A549 (cell line): ENCODE results near the gene FGGY. TPM values are rescaled to one million over a fixed set of nuclear protein-coding genes. Genes with fewer than 3 reads are reported as not detected.

Experiments used
- ATAC-seq, 2 experiments: fragments of 200-7000 bp in 1 of 2; fragments of >200 bp in 1 of 2; cut with Nextera tagmentation in 1 of 2; cut with Tn5 transposase in 1 of 2; 3 replicates each; pipeline versions ENCODE4 v1.8.0 to v1.9.1; 2018 to 2020; ENCODE audit warnings: mild to moderate bottlenecking in 1 of 2, moderate library complexity in 1 of 2
- CTCF ChIA-PET: fragments of 300-600 bp; sonication (Branson Sonifier 250); formaldehyde crosslinking; extraction: SDS; loops from one replicate; lab custom pipeline; 2021; ENCODE audit warnings: antibody characterized with exemption, inconsistent platforms; lab: Yijun Ruan, JAX
- POLR2A ChIA-PET: fragments of 350-600 bp; formaldehyde crosslinking; extraction: SDS; loops from one replicate; lab custom pipeline; 2021; ENCODE audit warnings: antibody characterized with exemption, inconsistent platforms; lab: Yijun Ruan, JAX
- DNase-seq, 2 experiments: peaks; one replicate each; pipeline versions ENCODE4 v3.0.0 to v3.0.0-alpha.2; 2011 to 2016; ENCODE audit warnings: low read depth in 1 of 2, low spot score in 1 of 2
- FAIRE-seq: peaks from 2 replicates; lab custom pipeline; 2011; peaks lifted over from hg19 to GRCh38; lab: Jason Lieb, UNC
- H3K27ac ChIP-seq, 2 experiments: fragments of >200 bp; sonication (Bioruptor Twin); formaldehyde crosslinking; 3 replicates each; pipeline ENCODE4 v1.5.1; 2016 to 2017
- H3K4me1 ChIP-seq: fragments of >200 bp; sonication (Bioruptor Twin); formaldehyde crosslinking; 3 replicates; pipeline ENCODE4 v1.6.1; 2016
- H3K4me2 ChIP-seq: fragments of >200 bp; sonication (Bioruptor Twin); formaldehyde crosslinking; 3 replicates; pipeline ENCODE4 v1.6.1; 2016
- H3K4me3 ChIP-seq: fragments of >200 bp; sonication (Bioruptor Twin); formaldehyde crosslinking; 3 replicates; pipeline ENCODE4 v1.5.1; 2016
- H3K9me3 ChIP-seq: fragments of >200 bp; sonication (Bioruptor Twin); formaldehyde crosslinking; 3 replicates; pipeline ENCODE4 v1.6.1; 2016
- BCL3 ChIP-seq: fragments of >200 bp; sonication (Bioruptor Twin); formaldehyde crosslinking; IDR thresholded peaks from 3 replicates; pipeline ENCODE4 v1.6.1; 2016
- BHLHE40 ChIP-seq: IDR thresholded peaks from 2 replicates; pipeline ENCODE4 v1.6.1; 2012; ENCODE audit warnings: low read depth, low read length, inconsistent platforms
- E2F6 ChIP-seq: IDR thresholded peaks from 2 replicates; pipeline ENCODE4 v1.6.1; 2012; ENCODE audit warnings: low read depth, borderline replicate concordance
- EHF ChIP-seq: fragments of 250-450 bp; sonication (Bioruptor Pico); IDR thresholded peaks from 2 replicates; pipeline ENCODE4 v1.5.0; 2020; ENCODE audit warnings: mild to moderate bottlenecking
- FOSB ChIP-seq: fragments of 250-450 bp; sonication (Bioruptor Pico); IDR thresholded peaks from 2 replicates; pipeline ENCODE4 v1.5.0; 2020; ENCODE audit warnings: mild to moderate bottlenecking, moderate library complexity
- FOSL2 ChIP-seq, 2 experiments: fragments of 450-650 bp in 1 of 2; fragments of >200 bp in 1 of 2; sonication (Bioruptor Twin) in 1 of 2; formaldehyde crosslinking; IDR thresholded peaks; 2 replicates each; pipeline versions ENCODE4 v1.5.0 to v1.6.1; 2016 to 2020; ENCODE audit warnings: mild to moderate bottlenecking in 1 of 2, moderate library complexity in 1 of 2
- HES2 ChIP-seq: fragments of >200 bp; sonication (Bioruptor Twin); formaldehyde crosslinking; IDR thresholded peaks from 2 replicates; pipeline ENCODE4 v1.6.1; 2016
- HMGXB4 ChIP-seq: fragments of 250-450 bp; sonication (Bioruptor Pico); IDR thresholded peaks from 2 replicates; pipeline ENCODE4 v1.5.0; 2021; ENCODE audit warnings: mild to moderate bottlenecking, moderate library complexity, borderline replicate concordance
- HOXB13 ChIP-seq: fragments of 250-450 bp; sonication (Bioruptor Pico); IDR thresholded peaks from 2 replicates; pipeline ENCODE4 v1.5.0; 2020; ENCODE audit warnings: low read depth, mild to moderate bottlenecking, moderate library complexity
- JUN ChIP-seq, 2 experiments: fragments of >200 bp; sonication (Bioruptor Twin); formaldehyde crosslinking; IDR thresholded peaks; 2 replicates in 1 of 2; 3 replicates in 1 of 2; pipeline ENCODE4 v1.6.1; 2016 to 2017
- KDM1A ChIP-seq: fragments of 200-600 bp; sonication (generic); IDR thresholded peaks from 2 replicates; pipeline ENCODE4 v1.6.1; 2016; ENCODE audit warnings: low read depth, mild to moderate bottlenecking
- MAFK ChIP-seq: fragments of 450-650 bp; IDR thresholded peaks from 2 replicates; pipeline ENCODE4 v1.6.1; 2014; ENCODE audit not compliant: partially characterized antibody
- MYC ChIP-seq: IDR thresholded peaks from 2 replicates; pipeline ENCODE4 v1.6.1; 2012; ENCODE audit warnings: mild to moderate bottlenecking, inconsistent platforms, low read length, improper control_type of control experiment, borderline replicate concordance
- NFE2L2 ChIP-seq: fragments of 150-350 bp; conservative IDR thresholded peaks from 2 replicates; pipeline ENCODE4 v1.6.1; 2014; ENCODE audit warnings: low read length
- POLR2A ChIP-seq: IDR thresholded peaks from 2 replicates; pipeline ENCODE4 v1.6.1; 2012; ENCODE audit warnings: mild to moderate bottlenecking, low read length
- RAD21 ChIP-seq, 2 experiments: fragments of >200 bp in 1 of 2; sonication (Bioruptor Twin) in 1 of 2; formaldehyde crosslinking in 1 of 2; IDR thresholded peaks in 1 of 2; conservative IDR thresholded peaks in 1 of 2; 2 replicates in 1 of 2; 3 replicates in 1 of 2; pipeline ENCODE4 v1.6.1; 2012 to 2018; ENCODE audit warnings: inconsistent platforms in 1 of 2
- RCOR1 ChIP-seq: fragments of 150-350 bp; IDR thresholded peaks from 2 replicates; pipeline ENCODE4 v1.6.1; 2014; ENCODE audit warnings: antibody characterized with exemption, low read length, low read depth
- ZC3H11A ChIP-seq: fragments of 450-650 bp; IDR thresholded peaks from 2 replicates; pipeline ENCODE4 v1.6.1; 2014; ENCODE audit warnings: antibody characterized with exemption, mild to moderate bottlenecking
- ZFP36 ChIP-seq: fragments of 450-650 bp; IDR thresholded peaks from 2 replicates; pipeline ENCODE4 v1.6.1; 2014; ENCODE audit warnings: borderline replicate concordance; ENCODE audit not compliant: partially characterized antibody
- ZSCAN20 ChIP-seq: fragments of 250-450 bp; sonication (Bioruptor Pico); IDR thresholded peaks from 2 replicates; pipeline ENCODE4 v1.8.0; 2022; ENCODE audit warnings: mild to moderate bottlenecking, moderate library complexity
- WGBS: methylation state at CpG from one replicate; pipeline ENCODE4 v1.1.6; 2017; ENCODE audit errors: missing lambda C conversion rate; 5-methylcytosine and 5-hydroxymethylcytosine counted together
- polyA plus RNA-seq, 4 experiments: library from polyadenylated mRNA; depleted of rRNA in 3 of 4; stranded (reverse); fragments of >200 nt; fragmentation: RNase III in 1 of 4; extraction: RNeasy Plus Mini Kit Qiagen cat#74134 plus additional on column Dnase treatment in 1 of 4; gene quantifications; 2 replicates in 3 of 4; 3 replicates in 1 of 4; pipeline ENCODE4 v1.2.3, GENCODE V29; 2011 to 2017

Gene FGGY
- polyA plus RNA-seq, 2 of the 4 experiments (the other 2 are of a cell fraction): 2.9 to 4.8 TPM

GRCh38 chr1:59331686-59332620 is 35.1 kb downstream of the FGGY start:
- no peaks in the 10 kb centered on the region for H3K4me1 ChIP-seq
- FAIRE-seq: no peak
- CTCF ChIA-PET: no interaction called here
- no peak for ATAC-seq
- H3K4me3 ChIP-seq: no peak overlapping the region
- TF ChIP-seq ZFP36: no peak
- TF ChIP-seq ZC3H11A: no peak
- no peak for TF ChIP-seq EHF (CRISPR knock-in tag)
- no peak for TF ChIP-seq RCOR1
- TF ChIP-seq NFE2L2: no peak
- TF ChIP-seq HES2: no peak
- no peak for TF ChIP-seq JUN (IDR thresholded peaks at IDR 0.05)
- TF ChIP-seq POLR2A: no peak
- TF ChIP-seq ZSCAN20 (CRISPR knock-in tag): no peak
- TF ChIP-seq BHLHE40: no peak
- TF ChIP-seq RAD21 (conservative IDR thresholded peaks at IDR 0.05 in 1 of 2, IDR thresholded peaks at IDR 0.05 in 1 of 2): no peak
- no peak for DNase-seq
- POLR2A ChIA-PET: interaction anchor here (0.6 kb wide), 1 partner anchor 25 kb away, joined by 10 read pairs; no protein-coding TSS in a partner anchor
- WGBS: 78% methylated on average over 5 of the region's 5 CpGs
- no peaks in the 10 kb centered on the region for H3K9me3 ChIP-seq
- H3K4me2 ChIP-seq: no peak overlapping the region
- H3K27ac ChIP-seq: no peak overlapping the region

- no peaks in the 10 kb centered on the region for H3K4me1 ChIP-seq
- ATAC-seq (no peak), DNase-seq (no peak), FAIRE-seq (no peak)
- ChIA-PET CTCF (no interaction called here), POLR2A (interaction anchor here (0.6 kb wide), 1 partner anchor 77 kb away, joined by 3 read pairs; no protein-coding TSS in a partner anchor)
- H3K9me3 ChIP-seq: no peaks in the 10 kb centered on the region
- H3K4me2 ChIP-seq: no peak overlapping the region
- H3K27ac ChIP-seq: no peak overlapping the region
- TF ChIP-seq BCL3: no peak
- no peak for TF ChIP-seq POLR2A
- TF ChIP-seq MAFK: no peak
- TF ChIP-seq E2F6: no peak
- no peak for TF ChIP-seq HMGXB4 (CRISPR knock-in tag)
- TF ChIP-seq KDM1A: no peak
- no peak for TF ChIP-seq JUN (IDR thresholded peaks at IDR 0.05)
- no peak for TF ChIP-seq RCOR1
- no peak for TF ChIP-seq FOSB (CRISPR knock-in tag)
- no peak for TF ChIP-seq HOXB13 (CRISPR knock-in tag)
- TF ChIP-seq MYC: no peak
- TF ChIP-seq FOSL2 (IDR thresholded peaks at IDR 0.05): no peak
- TF ChIP-seq FOSL2 (CRISPR knock-in tag; IDR thresholded peaks at IDR 0.05): no peak
- no peak overlapping the region for H3K4me3 ChIP-seq
These were observed 36.1 kb downstream of the FGGY start for GRCh38 chr1:59332983-59333382.
